Inferior parietal cortex (tissue), 1 donor: ENCODE data around the gene RPS27.
"Not testable (repeated sequence)": the region's sequence is repeated elsewhere in the genome, so short reads cannot be mapped to it uniquely, and the experiment has no call there.

Source experiments
- DNase-seq: peaks from one replicate; pipeline ENCODE4 v3.0.0-alpha.2; 2016; ENCODE audit errors: extremely low spot score

The RPS27 gene

DNA sequence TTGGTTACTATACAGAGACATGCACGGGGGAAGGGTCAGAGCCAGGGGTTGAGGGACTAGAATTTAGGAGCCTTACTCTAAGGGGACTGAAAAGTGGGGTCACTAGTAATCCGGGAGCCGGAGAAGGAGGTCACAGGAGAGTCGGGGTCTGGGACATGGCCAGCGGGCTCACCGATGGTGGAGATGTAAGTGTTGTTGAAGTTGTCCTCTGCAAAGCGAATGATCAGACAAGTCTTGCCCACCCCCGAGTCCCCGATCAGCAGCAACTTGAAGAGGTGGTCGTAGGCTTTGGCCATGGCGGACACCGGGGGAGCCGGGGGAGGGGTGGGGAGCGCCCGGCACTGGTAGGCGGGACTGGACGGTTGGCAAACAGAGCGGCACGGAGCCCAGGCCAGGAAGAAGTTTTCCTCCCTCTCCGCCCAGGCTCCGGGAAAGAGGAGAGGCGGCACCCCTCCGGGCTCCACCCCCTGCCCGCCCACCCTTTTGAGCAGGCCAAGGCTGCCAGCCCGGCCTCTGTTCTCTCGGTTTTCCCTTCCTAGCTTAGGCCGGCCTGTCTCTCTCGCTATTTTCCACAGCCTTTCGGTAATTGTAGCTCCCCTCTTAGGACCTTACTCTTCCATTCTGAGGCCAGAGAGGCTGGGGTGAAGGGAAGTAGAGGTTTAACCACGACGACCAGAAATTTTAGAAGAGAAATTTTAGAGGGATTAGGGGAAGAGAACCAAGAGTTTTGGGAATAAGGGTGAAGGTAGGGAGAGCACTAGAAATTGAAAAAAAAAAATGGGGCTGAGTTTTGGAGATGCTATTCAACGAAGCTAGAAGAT, 4.4 kb upstream of the RPS27 start, which contains the start of gene RAB13:
TSS of gene RAB13 (minus strand) at position 399 of the 821 bp plus-strand sequence. CDS start at position 296, 103 bp downstream.
- no peak for DNase-seq

DNA sequence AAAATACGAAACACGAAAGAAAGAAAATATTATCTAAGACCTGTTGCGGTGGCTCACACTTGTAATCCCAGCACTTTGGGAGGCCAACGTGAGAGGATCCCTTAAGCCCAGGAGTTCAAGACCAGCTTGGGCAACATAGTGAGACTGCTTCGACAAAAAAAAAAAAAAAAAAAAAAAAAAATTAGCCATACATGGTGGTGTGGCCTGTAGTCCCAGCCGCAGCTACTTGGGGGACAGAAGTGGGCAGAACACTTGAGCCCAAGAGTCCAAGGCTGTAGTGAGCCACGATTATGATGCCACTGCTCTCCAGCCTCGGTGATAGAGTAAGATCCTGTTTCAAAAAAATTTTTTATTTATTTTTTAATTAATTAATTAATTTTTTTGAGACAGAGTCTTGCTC, 2.9 kb upstream of the RPS27 start:
- no peak for DNase-seq

DNA sequence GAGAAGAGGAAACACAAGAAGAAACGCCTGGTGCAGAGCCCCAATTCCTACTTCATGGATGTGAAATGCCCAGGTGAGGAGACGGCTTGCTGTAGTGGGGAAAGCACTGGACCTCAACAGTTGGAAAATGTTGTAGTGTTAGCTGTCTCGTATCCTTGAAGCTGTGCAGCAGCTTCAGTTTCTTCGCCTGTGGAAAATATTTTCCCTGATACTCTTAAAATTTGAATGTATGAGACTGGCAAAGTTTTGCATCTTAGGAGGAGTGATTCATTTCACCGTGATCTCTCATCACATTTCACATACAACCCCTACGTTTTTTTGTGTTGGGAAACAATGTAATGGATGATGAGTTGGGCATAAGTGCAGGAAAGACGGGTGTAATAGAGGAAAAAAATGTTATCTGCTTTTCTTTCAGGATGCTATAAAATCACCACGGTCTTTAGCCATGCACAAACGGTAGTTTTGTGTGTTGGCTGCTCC, 629 bp downstream of the RPS27 start:
- no peak for DNase-seq

DNA sequence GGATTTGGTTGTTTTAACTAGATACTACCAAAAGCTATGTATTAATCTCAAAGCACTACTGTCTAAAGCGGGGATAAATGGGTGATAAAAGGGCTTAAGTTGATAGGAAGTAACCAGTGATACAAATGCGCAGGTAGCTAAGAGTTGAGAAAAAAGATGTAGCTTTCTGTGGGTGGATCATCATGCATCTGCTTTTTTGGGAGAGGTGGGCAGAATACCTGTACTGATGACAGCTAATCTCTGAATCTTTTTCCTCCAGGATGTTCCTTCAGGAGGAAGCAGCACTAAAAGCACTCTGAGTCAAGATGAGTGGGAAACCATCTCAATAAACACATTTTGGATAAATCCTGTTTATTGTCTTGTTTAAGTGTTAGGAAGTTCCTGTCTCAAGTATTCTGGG, 1.2 kb downstream of the RPS27 start:
- no peak for DNase-seq

DNA sequence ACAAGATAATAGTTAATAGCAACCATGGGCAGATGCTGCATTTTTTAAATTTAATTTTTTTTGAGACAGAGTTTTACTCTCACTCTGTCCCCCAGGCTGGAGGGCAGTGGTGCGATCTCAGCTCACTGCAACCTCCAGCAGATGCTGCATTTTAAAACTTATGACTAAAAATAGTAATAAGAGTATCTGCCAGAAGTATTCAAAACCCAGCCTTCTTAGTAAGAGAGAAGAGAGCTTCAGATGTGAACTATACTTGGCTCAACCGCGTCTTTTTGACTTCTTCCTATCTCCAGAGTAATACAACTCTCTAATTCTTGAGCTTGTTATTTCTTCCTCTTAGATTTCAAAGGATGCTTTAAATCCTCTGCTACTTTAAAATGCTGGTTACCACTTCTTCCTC, 4.6 kb downstream of the RPS27 start:
- no peak for DNase-seq

DNA sequence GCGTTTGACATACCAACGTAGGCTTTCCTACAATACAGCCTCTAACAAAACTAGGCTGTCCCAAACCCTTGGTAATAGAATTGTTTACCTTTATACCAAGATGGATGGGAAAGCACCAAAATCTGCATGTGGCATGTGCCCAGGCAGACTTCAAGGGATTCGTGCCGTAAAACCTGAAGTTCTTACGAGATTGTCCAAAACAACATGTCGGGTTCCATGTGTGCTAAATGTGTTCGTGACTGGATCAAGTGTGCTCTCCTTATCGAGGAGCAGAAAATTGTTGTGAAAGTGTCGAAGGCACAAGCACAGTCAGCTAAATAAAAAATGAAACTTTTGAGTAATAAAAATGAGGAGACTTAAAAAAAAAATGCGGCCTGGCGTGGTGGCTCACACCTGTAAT, 5.1 kb downstream of the RPS27 start:
- DNase-seq, result no peak

DNA sequence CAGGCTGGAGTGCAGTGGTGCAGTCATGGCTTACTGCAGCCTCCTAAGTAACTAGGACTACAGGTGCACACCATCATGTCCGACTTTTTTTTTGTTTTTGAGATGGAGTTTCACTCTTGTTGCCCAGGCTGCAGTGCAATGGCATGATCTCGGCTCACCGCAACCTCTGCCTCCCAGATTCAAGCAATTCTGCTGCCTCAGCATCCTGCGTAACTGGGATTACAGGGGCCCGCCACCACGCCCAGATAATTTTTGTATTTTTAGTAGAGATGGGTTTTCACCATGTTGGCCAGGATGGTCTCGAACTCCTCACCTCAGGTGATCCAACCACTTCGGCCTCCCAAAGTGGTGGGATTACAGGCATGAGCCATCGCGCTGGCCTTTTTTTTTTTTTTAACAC, 6.3 kb downstream of the RPS27 start:
- not testable (repeated sequence) for DNase-seq

DNA sequence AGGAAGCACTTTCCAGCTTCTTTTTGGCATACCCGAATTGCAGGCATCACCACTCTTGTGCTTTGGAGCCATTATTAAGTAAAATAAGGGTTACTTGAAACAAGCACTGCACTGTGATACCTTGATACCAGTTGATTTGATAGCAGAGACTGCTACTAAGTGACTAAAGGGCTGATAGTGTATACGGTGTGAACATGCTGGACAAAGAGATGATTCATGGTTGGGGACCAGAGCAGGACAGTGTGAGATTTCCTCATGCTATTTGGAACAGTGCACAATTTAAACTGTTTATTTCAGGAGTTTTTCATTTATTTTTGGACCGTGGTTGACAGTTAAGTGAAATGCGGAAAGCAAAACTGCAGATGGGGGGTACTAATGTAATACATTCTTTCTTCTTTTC, 9.9 kb downstream of the RPS27 start:
- DNase-seq, result no peak

DNA sequence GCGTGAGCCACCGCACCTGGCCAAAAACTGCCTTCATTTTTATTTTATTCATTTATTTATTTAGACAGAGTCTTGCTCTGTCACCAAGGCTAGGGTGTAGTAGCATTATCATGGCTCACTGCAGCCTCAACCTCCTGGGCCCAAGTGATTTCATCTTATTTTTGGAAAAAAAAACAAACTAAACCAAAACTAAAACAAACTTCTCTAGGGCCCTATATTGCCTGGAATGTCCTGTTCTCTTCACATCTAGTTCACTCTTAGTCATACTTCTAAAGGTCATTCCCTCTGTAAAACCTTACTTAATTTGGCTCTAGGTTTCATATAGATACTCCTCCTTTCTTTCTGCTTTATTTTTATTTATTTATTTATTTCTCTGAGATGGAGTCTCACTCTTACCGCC, 15.6 kb downstream of the RPS27 start:
- DNase-seq, result no peak

DNA sequence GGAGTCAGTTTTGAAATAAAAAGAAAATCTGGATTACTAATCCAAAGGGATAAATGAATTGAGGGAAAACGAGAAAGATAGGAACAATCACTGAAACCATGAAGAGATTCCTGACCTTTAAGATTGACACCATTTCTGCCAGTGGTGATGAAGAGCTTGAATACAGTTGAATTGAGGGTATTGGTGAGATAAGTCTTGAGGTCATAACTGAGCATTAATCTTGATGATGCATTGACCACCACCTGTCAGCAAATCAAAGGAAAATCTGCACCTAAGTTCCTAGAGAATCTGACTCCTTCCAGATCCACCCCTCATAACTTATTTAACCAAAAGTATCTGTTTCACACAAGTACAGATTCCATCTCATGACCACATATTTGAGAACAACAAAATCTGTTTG, 21.6 kb downstream of the RPS27 start:
- no peak for DNase-seq

DNA sequence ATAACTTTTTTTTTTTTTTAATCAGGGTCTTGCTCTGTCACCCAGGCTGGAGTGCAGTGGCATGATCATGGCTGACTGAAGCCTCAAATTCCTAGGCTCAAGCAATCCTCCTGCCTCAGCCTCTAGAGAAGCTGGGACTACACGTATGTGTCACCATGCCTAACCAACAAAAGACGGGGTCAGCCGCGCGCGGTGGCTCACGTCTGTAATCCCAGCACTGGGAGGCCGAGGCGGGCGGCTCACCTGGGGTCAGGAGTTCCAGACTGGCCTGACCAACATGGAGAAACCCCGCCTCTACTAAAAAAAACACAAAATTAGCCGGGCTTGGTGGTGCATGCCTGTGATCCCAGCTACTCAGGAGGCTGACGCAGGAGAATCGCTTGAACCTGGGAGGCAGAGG, 22.0 kb downstream of the RPS27 start:
- not testable (repeated sequence) for DNase-seq

DNA sequence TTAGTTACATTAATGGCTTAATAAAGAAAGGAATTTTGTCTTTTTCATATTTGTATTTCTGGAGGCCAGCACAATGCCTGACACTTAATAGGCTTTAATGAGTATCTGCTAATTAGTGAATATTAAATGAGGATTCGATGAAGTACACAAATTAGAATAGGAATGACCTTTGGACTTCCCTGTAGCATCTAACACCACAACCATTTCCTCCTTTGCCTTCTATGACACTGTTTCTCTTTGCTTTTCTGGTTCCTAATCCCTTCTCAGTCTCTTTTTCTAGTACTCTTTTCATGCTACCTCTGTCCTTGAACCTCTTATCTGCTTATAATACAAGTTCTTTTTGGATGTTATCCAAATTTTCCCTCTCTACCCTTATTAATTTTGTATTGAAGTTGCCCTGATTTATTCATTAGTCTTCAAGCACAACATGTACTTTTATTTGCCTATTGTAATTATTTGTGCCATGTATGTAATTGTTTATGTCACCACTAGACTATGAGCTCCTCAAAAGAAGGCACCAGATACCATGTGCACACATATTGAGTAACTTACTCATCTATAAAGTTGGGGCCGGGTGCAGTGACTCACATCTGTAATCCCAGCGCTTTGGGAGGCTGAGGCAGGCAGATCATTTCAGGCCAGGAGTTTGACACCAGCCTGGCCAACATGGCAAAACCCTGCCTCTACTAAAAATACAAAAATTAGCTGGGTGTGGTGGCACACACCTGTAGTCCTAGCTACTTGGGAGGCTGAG, 23.8 kb downstream of the RPS27 start:
- DNase-seq, result no peak

DNA sequence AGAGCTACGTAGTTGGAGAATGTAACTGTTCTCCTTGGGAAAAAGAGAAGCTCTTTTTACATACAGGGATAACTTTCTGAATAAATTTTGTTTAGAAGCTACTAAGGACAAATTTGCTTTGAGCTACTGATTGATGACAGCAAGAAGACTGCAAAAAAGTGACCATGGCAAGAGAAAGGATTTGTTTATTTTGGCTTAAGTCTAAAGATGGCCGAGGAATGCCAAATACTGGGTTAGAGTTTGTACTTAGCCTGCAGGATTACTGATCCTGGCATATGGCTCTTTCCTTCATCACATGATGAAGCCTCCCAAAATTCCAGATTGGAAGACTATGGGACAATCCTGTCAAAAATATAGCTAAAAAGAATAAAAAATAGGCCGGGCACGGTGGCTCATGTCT, 28.7 kb downstream of the RPS27 start:
- DNase-seq, result no peak

DNA sequence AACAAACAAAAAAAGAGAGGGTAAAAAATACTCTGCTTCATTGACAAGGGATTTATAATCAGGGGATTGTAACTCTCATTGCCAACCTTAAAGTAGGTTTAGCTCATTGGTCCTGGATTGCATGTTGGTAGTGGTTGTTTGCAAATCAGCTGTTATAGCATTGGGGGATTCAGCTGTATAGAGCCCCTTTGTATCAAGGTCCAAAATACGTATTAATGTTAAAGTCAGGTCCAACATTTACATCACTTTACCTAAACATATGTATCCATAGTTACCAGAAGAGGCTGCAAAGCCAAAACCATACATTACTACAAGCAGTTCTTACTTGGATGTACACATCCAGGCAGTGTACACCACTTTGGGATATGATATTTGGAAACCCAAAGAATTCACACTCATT, 29.4 kb downstream of the RPS27 start:
- DNase-seq, result no peak

DNA sequence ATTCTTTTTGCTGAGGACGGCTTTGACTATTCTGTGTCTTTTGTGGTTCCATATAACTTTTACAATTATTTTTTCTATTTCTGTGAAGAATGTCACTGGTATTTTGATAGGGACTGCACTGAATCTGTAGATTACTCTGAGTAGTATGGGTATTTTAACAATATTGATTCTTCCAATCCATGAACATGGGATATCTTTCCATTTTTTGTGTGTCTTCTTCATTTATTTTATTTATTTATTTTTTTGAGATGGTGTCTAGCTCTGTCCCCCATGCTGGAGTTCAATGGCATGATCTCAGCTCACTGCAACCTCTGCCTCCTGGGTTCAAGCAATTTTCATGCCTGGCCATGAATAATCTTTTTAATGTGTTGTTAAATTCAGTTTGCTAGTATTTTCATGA, 43.1 kb downstream of the RPS27 start:
- not testable (repeated sequence) for DNase-seq
